Kidney glomerular epithelial cell (primary cell): Measurements from ENCODE around the gene CTNNA1.
"Not testable (repeated sequence)": the region's sequence is repeated elsewhere in the genome, so short reads cannot be mapped to it uniquely, and the experiment has no call there.

Experiments
- DNase-seq: peaks from one replicate; lab custom pipeline; 2025; lab: John Stamatoyannopoulos, UW

The CTNNA1 gene

DNA sequence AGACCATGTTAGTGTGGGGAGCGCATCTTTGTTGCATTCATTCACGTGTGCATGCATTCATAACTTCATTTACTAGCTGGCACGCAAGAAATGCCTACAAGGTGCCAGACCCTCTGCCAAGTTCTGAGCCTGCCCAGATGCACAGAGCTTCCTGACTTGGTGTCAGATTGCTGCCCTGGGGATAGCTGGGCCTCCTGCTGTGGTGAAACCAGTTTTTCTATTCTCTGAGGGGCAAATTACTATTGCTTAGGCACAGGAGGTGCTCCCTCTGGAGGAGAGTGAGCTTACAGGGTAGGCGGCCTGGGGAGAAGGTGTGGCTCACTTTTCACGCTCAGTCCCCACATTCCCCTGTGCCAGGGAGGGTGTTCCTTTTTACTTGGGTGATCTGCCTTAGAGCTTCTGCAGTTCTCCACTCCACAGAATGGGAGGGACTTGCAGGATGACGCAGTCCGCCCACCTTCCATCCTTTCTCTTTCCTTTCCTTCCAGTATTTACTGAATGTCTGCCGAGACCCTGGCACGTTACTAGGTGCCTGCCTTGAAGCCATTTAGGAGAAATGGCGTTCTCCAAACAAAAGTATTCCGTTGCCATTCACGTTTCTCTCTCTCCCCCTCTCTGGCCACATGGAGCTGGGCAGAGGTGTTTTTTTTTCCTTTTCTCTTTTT, 27.9 kb upstream of the CTNNA1 start:
- DNase-seq, result no peak

DNA sequence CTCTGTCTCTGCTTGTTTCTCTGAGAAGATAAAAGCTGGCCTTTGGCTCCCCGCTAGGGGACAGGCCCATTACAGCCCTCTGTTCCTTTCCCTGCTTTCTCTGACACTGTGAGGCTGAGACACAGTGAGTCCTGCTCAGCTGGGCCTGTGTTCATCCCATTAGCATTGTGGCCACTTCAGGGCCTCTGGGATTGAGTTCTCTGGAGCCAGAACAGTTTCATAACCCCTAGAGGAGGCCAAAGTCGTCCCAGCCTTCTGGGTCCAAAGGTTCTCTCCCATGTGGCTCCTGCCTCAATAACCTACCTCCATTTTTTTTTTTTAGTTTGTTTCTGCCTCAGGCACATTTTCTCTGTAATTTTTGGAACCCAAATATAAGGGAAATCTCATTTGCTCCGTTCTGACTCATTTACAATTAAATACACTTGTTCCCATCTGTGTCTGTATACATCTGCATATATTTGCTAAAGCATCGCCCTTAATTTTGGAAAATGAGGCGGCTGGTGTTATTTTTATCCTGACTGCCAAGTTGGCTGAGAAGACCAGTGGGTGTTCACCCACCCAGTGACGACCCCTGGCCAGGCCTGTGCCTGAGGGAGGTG, 27.3 kb upstream of the CTNNA1 start:
- no peak for DNase-seq

DNA sequence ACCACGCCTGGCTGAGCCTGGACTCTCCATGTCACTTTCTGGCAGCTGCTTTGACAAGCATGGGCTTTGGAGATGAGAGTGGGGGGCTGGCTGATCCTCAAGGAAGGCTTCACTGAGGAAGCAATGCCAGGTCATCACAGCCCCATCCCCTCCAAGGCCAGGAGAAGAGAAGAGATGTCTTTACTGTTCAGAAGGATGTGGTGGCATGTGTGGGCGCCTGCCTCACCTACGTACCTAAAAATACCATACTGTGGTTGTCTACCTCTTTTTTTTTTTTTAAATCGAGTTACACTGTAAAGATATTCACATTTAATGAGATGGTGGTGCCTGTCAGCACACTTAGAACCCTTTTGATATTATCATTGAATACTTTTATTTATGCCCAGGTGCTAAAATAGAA, 26.4 kb upstream of the CTNNA1 start:
- DNase-seq, result no peak

DNA sequence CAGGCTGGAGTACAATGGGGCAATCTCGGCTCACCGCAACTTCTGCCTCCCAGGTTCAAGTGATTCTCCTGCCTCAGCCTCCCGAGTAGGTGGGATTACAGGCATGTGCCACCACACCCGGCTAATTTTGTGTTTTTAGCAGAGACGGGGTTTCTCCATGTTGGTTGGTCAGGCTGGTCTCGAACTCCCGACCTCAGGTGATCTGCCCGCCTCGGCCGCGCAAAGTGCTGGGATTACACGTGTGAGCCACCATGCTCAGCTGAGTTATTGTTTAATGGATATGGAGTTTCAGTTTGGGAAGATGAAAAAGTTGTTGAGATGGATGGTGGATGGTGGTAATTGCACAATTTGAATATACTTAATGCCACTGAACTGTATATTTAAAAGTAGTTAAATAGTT, 22.7 kb upstream of the CTNNA1 start:
- not testable (repeated sequence) for DNase-seq

DNA sequence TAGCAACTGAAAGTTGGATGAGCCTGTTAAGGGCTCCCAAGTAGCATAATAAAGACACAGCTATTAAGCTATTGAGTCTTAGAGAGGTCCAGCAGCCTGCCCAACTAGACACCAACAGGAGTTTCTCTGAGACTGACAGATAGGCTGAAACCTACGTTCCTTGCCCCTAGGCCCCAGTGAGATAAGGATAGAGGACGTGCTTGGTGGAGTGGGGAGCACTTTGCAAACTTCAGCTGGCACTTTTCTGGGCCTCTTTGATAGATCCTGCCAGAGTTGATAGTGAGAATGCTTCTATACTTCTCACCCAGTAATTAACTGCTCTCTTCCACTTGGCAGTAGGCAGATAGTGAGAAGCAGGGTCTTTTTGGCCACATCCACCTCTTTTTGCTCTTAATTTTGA, 20.8 kb upstream of the CTNNA1 start:
- no peak for DNase-seq

DNA sequence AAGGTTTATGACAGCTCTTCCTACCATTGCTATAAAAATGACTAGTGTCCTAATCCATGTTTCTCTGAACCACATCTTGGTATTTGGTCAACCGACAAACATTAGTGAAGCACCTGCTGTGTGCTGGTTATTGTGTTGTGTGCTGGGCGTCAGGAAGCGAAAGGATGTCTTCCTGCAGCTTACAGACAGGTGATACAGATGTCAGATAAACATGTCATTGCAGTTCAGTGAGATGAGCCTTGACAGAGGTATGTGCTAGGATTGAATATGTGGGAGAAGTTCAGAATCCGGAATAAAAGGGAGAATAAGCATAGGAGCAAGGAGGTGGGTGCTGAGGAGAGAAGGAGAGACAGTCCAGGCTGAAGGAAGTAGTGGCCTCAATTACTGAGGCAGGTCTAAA, 20.3 kb upstream of the CTNNA1 start:
- DNase-seq, result no peak

DNA sequence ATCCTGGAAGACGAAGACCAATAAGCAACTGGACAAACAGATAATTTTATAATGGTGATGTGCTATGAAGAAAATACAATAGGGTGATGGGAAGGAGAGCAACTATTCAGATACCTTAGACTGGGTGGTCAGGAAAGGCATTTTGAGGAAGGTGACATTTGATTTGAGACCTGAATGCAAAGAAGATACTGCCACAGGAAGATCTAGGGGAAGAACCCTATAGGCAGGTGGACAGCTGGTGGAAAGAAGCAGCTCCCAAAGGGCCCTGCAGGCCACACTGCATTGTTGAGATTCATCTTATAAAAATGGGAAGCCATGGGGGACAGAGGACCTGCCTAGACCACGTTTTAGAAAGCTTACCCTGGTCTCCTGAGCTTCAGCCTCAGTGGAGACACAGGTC, 19.7 kb upstream of the CTNNA1 start:
- no peak for DNase-seq

DNA sequence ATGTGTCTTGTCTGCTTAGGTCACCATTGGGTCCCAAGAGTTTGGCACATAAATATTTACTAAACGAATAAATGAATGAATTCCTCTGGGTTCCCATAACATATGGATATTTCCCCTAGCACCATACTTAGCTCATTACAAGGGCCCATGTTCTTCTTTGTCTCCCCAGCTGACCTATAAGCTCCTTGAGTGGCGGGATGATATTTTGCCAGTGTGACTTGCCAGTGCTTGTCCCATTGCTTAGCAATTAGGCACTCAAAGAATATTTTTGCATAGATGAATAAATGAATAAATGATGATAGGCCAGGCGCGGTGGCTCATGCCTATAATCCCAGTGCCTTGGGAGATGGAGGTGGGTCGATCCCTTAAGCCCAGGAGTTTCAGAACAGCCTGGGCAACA, 16.9 kb upstream of the CTNNA1 start:
- no peak for DNase-seq

DNA sequence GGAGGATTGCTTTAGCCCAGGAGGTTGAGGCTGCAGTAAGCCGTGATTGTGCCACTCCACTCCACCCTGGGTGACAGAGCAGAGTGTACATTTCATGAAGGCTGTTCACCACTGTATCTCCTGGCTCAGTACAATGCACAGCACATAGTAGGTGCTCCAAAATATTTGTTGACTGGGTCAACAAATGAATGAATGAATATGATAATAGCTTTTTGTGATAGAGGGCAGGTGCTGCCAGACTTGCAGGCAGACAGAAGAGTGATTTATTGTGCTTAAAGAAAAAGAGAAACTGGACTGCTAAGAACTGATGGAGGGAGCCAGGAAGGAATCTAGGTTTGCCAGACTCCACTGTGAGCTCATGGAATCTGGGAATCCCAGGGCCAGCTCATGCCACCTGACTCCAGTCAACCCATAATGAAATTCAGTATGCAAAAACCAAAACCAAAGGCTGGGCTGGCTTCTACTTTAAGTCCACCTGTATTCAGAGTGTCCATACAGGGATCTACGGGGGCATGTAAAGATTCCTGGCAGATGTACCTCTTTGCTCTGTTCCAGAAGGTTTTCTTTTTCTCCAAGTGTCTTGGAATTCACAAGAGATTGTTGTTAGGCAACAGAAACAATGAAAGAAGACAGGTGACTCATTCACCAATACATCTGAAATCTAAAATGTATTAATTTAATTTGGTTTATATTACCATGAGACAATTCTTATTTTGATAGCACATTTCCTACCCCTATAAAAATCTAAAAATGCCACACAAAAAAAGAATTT, 15.5 kb upstream of the CTNNA1 start:
- peak; percentile 38 for DNase-seq

DNA sequence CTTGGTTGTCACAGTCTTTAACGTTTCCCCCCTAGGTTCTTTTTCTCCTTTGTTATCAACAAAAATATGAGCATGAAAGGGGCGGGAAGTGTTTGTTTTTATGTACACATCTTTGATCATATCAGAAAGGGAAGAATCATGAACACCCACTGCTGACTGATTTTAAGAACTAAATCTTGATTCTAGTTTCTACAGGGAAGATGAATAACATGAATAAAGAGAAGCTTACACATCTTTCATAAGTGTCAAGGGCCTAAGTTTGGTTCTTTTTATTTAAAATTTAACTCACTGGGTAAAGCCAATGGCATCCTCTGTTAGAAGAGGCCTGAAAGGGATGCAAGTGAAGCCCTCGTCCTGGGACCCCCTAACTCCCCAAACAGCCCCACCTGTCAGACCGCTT, 14.8 kb upstream of the CTNNA1 start:
- no peak for DNase-seq

DNA sequence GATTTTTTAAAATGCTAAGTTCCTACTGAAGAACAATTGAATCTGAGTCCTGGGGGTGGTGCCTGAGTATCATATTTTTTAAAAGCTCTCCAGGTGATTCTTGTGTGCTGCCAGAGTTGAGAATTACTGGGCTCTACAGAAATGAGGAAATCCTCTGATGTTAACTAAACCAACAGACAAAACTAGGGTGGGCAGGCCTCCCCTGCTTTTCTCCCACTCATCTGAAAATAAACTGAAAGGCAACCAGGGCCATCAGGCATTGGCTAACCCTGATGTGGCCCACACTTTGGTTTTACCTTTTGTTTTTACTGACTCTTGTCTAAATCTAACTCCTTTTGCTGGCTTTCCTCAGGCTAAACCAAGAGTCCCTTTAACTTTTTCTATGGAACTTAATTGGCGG, 13.3 kb upstream of the CTNNA1 start:
- no peak for DNase-seq

DNA sequence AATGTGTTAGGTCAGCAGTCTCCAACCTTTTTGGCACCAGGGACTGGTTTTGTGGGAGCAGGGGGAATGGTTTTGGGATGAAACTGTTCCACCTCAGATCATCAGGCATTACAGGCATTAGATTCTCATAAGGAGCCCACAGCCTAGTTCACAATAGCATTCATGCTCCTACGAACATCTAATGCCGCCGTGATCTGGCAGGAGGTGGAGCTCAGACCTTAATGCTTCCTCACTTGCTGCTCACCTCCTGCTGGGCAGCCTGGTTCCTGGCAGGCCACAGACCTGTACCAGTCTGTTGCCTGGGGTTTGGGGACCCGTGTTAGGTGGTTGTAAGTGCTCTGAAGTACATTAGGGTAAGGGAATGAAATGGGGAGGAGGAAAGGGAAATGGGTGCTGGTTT, 9.7 kb upstream of the CTNNA1 start:
- DNase-seq, result no peak

DNA sequence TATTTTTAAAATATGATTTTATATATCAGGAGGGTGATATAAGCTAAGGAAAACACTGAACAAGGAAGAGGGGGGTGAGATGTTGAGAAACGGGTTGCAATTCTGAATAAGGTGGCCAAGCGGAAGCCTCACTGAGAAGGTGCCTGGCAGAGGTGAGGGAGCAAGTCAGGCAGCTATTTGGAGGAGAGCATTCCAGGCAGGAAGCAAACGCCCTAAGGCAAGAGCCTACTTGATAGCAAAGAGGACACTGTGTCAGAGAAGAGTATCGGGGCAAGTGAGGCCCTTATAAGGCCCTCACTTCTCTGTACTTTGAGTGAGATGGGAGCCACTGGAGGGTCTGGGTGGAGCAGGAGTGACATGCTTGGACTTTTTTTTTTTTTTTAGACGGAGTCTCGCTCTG, 8.0 kb upstream of the CTNNA1 start:
- no peak for DNase-seq

DNA sequence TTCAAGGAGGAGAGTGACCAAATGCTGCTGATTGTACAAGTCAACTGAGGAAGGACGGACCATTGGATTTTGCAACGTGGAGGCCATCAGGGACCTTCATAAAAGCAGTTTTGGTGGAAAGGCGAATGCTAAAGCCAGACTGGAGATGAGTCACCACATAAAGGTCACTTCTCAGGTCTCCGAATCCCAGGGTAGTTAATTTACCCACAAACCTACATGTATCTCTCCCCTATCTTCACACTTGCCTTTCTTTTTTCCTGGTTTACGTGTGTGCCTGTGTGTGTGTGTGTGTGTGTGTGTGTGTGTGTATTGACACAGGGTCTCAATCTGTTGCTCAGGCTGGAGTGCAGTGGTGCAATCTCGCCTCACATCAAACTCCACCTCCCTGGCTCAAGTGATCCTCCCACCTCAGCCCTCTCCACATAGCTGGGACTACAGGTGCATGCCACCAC, 4.6 kb upstream of the CTNNA1 start:
- no peak for DNase-seq

DNA sequence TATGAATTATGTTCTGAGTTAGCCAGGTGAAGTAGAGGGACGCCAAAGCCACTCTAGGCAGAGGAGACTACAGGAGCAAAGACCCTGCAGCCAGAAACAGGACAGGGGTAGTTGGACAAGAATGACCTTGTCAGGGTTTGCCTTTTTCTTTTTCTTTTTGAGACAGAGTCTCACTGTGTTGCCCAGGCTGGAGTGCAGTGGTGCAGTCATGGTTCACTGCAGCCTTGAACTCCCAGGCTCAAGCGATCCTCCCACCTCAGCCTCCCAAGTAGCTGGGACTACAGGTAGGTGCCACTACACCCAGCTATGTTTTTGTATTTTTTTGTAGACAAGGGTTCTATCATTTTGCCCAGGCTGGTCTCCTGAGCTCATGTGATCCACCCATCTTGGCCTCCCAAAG, 1.9 kb upstream of the CTNNA1 start:
- DNase-seq, result not testable (repeated sequence)

DNA sequence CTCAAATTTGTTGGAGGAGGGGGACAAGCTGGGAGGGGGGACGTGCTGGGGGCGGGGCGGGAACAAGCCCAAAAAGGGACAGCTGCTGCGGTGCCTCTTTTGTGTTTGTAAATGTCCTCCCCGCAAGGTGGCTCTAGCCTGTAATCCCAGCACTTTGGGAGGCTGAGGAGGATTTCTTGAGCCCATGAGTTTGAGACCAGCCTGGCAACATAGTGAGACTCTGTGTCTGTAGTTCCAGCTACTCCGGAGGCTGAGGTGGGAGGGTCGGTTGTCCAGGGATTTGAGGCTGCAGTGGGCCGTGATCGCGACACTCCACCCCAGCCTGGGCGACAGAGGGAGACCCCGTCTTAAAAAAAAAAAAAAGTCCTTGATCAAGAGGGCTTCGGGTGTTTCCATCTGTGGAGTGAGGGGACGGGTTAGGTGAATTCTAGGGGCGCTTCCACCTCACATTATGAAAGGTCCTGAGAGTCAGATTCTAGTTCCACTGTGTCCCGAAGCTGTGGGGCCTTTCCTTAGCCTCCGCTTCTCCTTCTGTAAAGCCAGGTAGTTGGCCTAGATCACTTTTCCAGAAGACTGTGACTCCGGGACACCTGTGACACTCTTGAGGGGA, 779 bp upstream of the CTNNA1 start:
- no peak for DNase-seq

DNA sequence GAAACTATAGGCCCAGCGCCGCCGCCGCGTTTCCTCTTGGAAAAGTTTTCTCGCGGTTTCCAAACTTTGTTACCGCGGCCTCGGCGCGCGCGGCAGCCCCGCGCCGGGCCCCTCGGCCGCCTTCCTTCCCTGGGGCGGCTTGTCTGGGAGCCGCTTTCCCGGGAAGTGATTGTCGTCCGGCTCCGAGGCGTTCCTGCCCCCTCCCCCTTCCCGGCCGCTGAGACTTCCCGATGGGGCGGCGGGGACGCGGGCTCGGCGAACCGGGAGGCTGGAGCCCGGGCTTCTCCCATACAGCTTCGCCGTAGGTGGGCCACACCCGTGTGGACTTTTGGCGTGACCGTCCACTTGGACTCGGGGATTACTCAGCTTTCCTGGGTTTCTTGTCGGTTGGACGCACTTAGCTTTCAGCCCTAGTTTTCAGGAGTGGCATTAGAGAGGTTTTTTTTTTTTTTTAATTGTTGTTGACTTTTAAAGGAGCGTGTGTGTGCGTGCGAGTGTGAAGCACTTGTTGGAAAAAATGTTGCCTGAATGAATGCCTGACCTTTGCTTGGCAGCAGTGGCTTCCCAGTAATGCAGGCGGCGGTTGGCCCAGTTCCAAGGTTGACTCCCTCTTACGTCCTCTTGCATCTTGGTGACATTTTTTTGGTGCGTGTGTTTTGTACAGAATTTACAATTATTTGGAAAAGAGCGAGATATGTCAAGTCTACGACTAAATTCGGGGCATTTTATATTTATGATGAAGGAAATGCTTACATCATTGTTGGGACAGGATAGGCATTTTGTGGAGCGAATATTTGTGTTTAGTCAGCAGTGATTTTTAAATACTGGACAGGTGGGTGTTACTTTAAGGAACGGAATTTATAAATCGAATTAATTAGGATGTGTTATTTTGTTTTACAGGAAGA, 821 bp downstream of the CTNNA1 start:
- peak; percentile 71 for DNase-seq

DNA sequence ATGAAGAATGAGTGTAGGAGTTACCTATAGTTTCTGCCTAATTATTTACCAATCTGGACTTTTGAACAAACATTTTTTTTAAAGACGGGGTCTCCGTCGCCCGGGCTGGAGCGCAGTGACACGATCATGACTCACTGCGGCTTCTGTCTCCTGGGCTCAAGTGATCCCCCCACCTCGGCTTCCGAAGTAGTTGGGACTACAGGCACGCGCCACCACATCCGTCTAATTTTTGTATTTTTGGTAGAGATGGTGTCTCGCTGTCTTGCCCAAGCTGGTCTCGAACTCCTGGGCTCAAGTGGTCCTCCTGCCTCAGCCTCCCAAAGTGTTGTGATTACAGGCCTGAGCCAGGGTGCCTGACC, 1.5 kb downstream of the CTNNA1 start:
- peak; percentile 56 for DNase-seq

DNA sequence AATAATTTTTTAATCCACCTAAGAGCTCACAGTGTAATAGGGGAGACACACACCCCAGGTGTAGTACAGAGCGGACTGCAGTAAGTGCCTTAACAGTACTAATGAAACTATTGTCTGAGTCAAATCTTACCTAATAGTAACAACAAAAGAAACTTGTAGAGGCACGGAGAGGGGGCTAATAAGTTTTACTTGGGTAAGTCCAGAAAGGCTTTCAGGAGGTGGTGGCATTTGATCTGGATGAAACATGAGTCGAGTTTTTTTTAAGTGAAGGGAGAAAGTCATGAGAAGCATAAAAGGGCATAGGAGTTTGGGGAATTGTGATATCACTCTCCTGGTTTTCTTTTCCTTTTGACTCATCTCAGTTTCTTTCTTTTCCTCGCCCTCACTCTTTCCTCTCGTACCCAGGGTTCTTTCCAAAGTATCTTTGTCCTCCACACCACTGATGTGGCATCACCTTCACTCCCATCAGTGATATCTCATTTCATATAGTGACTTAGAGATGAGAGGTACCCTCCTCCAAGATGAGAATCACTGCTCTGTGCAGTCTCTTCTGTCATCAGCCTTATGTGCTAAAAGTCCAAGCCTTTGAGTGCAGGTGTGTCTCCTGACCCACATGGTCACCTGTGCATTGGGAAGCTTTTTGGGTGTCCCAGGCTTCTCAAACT, 2.0 kb downstream of the CTNNA1 start:
- DNase-seq, result no peak

DNA sequence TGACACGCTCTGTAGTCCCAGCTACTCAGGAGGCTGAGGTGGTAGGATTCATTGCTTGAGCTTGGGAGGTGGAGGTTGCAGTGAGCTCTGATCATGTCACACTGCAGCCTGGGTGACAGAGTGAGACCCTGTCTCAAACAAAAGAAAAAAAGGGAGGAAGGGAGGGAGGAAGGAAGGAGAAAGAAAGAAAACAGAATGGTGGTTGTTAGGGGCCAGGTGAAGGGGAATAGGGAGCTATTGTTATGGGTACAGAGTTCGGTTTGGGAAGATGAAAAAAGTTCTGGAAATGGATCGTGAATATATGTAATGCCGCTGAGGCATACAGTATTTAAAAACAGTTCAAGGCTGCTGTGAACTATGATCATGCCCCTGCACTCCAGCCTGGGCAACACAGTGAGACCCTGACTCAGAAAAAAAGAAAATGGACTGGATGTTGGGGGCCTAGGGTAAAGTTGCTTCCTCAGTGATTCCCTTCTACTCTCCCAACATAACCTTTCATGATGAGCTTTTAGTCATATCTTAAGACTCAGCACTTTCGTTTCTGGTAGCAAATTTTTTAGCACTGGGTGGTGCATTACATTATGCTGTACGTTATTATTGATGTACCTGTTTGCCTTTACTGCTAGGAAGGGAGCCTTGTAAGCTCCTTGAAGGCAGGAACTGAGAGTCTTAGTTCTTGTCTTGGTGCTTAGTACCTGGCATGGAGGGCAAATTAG, 4.0 kb downstream of the CTNNA1 start:
- no peak for DNase-seq
